HG03175 (cell line): ENCODE measurements around the gene PPCDC.

Source experiments
- ATAC-seq: cut with Tn5 transposase; IDR thresholded peaks from one replicate; pipeline ENCODE4 v1.9.1; 2021; ENCODE audit warnings: mild to moderate bottlenecking, moderate library complexity; ENCODE audit not compliant: unreplicated experiment

PPCDC gene, protein sequence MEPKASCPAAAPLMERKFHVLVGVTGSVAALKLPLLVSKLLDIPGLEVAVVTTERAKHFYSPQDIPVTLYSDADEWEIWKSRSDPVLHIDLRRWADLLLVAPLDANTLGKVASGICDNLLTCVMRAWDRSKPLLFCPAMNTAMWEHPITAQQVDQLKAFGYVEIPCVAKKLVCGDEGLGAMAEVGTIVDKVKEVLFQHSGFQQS

DNA sequence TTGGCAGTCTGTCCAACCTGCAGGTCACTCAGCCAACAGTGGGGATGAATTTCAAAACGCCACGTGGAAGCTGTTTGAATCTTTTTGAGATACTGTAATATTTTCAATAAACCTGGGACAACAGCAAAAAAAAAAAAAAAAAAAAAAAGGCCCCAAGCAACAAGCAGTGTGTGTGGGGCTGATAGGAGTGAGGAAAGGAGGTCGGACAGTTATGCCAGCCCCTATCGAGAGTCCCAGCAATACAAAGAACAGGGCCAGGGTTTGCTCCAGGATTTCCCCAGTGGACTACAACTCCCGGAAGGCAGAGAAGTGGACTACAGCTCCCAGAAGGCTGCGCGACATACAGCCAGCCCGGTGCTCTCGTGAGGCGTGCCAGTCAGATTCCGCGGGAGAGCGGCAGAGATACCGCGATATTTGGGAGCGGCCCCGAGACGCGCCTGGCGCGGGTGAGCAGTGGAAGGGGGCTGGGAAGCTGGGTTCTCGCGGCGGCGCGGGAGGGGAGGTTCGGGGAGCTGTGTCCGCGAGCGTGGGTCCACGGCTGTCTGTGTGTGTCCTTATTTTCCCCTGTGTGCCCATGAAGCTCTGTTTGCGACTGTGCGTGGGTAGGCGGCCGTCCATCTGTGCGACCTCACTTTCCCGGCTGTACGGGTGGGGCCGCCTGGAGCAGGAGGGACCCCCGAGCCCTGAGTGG is at the start of gene PPCDC:
TSS of gene PPCDC (plus strand) at position 410 of the 691 bp plus-strand sequence. CDS start 4,729 bp downstream, outside the sequence.
- ATAC-seq: peak; percentile 95

DNA sequence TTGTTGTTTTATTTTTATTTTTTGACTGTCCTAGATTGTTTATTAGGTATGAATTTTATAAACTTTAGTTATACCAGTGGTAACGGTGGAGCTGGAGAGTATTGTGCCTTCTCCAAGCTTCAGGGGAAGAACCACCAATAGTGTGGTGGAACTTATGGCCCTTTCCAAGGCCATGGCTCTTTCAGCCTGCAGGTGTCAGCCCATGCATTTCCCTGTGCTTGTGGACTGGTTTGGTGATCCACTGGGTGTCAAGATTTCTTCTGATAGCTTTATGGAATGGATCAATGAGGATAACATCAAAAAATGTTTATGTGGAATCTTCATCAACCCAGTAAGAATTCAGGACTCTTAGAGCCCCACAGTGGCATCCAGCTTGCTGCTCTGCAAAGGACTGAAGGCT is 47.2 kb upstream of the PPCDC start:
- ATAC-seq: no peak

DNA sequence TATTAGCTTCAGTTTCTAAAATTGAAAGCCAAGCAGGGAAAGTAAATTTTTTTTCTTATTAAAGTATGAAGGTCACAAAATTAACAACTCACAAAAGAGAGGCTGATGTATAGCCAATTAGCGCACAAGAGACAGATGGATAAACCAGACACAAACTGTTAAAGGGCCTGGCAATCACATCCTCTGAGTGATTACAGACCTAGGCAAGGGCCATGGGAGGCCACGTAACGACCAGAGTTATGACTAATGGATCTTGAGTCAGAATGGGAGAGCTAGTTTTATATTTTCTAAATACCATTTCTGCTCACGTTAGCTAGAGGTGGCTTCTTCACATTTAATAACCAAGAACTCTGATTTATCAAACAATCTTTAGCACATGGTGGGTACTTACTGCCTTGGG is 45.8 kb upstream of the PPCDC start:
- no peak for ATAC-seq

DNA sequence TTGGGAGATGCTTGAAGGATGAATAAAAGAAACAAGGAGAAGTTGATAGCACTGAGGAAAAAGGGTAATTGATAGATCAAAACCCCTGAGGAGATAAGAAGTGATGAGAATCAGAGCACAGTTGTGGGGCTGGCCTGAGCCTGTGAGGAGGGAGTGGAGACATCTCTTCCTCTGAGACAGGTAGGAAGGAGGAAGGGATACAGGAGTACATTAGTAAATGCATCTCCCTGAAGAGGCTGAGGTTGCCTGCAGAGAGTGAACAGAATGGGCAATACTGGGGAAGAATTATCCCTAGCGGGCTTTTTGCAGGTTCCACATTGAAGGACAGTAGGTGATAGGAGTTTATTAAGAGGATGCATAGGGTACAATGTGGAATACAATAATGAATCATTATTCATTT is 45.3 kb upstream of the PPCDC start:
- no peak for ATAC-seq

DNA sequence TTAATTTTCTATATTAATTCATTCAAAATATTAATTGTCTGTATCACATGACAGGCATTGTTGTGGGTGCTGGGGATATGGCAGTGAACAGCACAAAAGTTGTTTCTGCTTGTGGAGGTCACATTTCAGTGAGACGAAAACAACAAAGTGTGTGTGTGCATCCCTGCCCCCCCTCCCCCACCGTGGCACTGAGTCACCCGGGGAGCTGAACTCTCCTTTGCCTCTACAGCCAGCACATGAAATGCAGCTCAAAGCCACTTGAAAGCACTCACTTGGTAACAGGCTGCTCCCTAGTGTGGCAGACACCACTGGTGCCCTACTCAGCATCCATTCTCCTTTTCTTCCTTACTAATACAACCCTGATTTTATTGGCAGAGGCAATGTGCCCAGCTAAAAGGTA is 44.9 kb upstream of the PPCDC start:
- ATAC-seq: no peak

DNA sequence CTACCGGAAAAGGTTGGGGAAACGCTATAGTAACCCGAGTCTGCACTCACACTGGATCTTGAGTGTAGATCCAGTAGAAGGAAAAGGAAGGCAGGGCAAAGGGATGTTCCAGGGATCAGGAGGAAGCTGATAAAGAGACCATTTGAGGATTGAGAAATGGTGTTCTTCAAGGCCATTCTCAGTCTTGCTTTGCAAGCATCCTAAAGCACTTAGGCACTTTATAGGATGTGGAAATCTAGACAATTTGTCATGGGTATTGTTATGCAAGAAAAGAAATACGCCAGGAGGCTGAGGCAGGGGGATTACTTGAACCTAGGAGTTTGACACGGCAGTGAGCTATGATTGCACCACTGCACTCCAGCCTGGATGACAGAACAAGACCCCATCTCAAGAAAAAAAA is 41.2 kb upstream of the PPCDC start:
- ATAC-seq: no peak

DNA sequence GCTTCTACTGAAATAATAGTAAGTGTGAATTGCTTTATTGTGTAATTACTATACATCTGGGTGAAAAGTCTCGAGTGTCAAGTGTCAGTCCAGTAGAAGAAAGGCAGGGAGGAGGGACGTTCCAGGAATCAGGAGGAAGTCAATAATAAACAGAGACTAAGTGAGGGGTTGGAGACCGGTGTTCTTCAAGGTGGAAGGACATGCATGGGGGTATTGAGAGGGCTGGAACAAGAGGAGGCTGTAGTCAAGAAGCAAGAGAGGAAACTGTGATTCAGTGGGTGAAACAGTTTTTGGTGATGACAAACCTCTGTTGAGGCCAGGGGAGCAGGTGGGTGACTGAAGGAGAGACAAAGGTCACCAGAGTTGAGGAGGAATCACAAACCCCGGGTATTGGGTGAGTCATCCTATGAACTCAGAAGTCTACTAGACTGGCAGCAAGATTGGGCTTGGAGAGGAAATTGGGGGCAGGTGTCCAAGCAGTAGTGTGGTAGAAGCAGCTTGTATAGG is 39.6 kb upstream of the PPCDC start:
- peak; percentile 55 for ATAC-seq

DNA sequence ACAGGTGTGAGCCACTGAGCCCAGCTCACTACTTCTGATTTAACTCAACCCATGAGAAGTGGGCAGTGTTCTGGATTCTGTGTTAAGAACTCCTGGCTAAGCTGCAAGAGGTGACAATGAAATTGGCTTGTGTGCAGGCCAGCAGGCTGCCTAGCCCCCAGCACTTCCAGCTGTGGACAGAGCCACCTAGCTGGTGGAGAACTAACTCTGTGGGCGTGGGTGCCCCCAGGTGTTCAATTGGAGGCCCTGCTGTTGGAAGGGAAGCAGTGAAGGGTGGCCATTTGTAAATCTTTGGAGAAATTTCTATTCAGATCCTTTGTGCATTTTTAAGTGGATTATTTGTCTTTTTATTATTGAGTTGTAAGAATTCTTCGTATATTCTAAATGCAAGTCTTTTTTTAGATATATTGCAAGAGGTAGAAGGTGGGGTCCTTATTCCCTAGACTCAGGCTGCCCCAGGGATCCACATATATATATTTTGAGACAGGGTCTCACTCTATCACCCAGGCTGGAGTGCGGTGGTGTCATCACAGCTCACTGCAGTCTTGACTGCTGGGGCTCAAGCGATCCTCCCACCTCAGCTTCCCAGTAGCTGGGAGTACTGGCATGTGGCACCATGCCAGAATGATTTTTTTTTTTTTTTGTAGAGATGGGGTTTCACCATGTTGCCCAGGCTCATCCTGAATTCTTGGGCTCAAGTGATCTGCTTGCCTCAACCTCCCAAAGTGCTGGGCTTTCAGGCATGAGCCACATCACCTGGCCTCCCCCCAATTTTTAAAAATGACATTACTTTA is 35.2 kb upstream of the PPCDC start:
- no peak for ATAC-seq

DNA sequence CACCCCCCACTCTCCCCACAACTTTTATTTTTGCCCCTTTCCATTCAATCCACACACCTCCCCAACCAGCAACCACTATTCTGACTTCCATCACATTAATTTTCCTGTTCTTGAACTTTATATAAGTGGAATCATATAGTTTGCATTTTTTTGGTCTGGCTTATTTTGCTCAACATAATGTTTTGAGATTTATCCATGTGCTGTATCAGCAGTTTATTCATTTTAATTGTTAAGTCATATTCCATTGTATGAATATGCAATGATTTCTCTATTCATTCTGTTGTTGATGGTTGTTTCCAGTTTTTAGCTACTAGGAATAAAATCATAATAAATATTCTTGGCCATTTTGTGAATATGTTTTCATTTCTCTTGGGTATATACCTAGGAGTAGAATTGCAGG is 33.9 kb upstream of the PPCDC start:
- no peak for ATAC-seq

DNA sequence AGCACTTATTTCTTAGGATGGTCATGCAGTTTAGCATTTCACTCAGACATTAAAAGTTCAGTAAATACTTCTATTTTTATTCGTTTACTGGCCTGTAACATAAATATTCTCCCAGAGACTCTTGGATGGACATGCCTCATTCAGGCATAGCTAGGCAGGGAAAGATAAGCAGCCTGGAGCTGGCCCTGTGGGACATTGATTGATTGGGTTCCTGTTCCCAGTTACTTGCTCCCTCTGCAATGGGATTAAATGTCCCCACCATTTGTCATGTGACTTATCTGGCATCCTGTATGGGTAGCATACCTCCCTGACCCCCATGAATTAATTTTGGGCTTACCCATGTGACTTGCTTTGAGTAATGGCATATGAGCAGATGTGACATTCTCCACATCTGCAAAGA is 30.8 kb upstream of the PPCDC start:
- ATAC-seq: no peak

DNA sequence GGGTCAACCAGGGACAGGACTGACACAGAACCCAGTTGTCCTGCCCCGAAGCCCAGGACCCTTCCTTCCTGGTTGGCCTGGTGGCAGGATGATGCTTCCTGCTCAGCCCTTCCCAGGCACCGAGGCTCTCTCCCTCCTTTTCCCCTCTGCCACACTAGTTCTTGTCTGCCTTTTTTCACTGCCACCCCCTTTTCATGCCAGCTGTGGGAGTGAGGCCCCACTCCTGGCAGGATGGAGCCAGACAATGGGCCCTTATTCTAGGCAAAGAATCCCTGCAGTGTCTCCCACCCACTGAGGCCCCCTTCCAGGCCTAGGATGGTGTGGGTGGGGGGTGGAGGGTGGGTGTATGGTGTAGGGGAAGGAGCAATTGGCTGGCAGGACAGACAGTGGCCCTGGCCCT is 29.2 kb upstream of the PPCDC start:
- ATAC-seq: no peak

DNA sequence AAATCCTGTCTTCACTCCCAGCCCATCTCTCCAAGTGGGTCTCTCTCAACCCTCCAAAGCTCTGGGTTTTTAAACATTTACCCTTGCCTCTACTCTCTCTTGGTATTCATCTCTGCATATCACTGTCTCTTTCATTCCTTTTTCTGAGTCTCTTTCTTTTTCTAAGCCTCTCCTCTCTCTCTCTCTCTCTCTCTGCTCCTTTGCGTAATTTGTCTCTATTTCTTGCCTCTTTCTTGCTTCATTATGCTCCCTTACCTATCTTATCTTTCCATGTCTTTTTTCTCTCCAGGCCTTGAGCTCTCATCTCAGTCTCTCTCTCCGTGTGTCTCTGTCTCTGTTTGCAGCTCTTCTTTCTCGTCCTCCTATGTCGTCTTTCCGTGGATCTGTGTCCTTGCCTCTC is 28.7 kb upstream of the PPCDC start:
- no peak for ATAC-seq

DNA sequence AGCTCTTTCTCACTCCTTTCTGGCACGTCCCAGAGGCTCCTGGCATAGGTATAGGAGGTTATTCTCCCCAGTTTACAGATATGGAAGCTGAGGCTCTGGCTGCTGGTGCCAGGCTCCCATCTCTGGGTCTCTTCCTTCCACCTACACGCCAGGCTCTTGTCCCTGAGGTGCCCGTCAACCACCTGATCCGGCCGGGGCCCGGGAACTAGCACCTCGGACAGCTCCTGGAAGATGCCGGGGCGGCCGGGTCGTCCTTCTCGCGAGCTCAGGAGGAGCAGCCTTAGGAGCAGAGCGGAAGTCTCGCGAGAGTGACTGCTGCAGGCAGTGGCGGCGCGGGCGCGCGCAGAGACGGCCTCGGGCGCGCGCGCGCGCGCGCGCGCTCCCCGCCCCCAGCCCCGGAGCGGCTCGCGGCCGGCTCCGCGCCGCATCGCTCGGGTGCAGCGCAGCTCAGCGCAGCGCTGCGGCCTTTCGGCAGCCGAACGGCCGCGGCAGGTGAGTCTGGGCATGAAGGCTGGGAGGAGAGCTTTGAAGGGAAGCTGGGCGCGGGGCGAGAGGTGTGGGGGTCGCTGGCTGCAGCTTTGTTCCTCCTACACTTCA is 28.1 kb upstream of the PPCDC start, which contains the start of gene SCAMP5:
TSS of gene SCAMP5 (plus strand) at position 382 of the 597 bp plus-strand sequence. CDS start 16,277 bp downstream, outside the sequence.
- ATAC-seq: peak; percentile 74

DNA sequence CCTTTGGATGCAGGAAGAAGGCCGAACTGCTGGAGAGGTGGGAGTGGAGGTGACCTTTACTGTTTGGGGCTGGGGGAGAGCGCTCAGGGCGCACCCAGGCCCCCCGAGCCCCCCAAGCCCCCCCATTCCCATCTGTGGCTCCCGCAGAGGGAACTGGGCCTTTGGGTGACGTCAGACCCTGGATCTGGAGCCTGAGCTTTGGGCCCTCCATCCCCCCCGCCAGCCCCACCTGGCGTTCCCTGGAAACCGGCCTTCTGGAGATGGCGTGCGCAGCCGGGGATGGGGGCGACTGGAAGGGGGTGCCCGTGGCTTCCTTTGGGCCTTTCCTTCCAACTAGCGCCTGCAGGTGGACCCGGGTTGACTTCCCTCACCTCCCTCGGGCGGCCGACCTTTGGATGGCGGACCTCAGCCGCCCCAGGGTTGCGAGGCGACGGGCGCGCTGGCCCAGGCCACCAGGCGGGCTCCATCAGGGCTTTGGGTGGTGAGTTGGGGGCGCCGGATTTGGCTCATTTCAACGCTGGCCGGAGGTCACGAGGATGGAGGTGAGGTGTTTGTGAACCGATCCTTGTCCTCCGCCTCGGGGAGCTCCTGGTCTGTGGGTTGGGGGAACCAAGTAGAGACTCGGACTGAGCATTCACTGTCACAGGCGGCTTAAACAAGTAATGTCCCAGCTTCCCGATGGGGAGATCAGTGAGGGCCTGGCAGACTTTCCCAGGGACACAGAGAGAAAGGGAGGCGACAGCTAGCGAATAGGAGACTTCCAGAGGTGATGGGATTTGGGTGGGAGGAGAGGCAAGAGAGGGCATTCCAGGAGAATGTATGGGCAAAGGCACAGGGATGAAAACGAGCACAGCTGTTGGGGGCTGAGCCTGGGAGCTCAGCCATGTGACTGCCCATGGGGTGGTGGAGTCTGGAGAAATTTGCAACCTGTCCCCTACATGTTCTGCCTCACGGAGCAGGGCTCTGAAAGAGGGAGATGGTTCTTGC is 27.3 kb upstream of the PPCDC start:
- ATAC-seq: no peak

DNA sequence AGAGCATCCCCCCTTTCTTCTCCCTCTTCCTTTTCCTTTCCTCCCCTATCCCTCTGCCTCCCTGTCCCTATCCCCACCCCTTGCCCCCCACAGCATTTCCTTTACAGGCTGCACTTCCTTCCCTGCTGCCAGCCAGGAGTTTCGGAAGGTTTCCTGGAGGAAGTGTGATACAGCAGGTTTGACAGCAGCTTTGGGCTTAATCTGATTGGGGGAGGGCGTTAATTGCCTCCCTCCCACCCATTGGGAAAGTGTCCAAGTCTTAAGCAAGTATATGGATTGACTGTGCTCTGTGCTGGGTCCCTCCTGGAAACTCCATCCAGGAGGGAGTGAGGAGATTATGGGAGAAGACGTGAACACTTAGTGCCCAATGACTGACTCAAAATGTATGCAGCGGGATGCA is 26.2 kb upstream of the PPCDC start:
- no peak for ATAC-seq

DNA sequence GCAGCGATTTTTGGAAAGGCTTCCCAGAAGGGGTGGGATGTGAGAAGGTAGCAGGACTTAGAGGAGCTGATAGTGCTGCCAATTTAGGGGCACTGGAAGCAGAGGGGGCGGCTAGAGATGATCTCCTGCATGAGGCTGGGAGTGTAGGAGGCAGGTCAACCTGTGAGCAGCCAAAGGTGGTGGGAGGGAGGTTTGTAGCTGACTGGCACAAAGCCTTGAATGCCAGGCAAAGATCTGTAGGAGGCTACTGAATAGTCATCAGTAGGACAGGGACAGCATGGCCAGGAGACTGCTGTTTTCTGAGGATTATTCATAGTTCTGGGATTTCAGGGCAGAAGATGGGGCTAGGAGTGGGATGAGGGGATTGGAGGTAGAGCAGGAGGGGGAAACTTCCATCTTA is 25.8 kb upstream of the PPCDC start:
- no peak for ATAC-seq

DNA sequence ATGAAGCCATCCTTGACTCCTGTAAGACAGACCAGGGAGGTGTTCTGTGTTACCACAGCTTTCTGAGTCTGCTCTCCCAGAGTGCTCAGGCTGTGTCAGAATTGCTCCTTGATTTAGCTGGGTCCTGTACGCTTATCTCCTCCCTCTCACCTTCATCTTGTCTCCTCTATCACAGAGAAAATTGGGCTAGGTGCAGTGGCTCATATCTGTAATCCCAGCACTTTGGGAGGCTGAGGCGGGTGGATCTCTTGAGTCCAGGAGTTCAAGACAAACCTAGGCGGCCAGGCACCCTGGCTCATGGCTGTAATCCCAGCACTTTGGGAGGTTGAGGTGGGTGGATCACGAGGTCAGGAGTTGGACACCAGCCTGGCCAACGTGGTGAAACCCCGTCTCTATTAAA is 22.1 kb upstream of the PPCDC start:
- ATAC-seq: no peak

DNA sequence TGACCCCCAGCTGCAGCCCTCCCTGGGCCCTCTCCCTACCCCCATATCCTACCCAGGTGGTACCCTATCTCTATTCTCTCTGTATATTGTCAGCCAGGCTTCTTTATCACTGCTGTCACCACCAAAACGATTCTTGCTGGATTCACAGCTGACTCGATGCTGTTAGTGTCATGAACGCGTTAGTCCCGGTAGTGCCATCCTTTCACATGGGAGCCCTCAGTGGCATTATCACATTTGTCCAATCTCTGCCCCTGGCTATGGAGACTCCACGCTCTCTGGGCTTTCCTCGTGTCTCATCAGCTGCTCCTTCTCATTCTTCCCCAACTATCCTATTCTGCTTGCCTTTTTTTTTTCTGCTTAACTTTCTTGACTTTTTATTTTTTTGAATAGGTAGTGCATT is 21.0 kb upstream of the PPCDC start:
- no peak for ATAC-seq

DNA sequence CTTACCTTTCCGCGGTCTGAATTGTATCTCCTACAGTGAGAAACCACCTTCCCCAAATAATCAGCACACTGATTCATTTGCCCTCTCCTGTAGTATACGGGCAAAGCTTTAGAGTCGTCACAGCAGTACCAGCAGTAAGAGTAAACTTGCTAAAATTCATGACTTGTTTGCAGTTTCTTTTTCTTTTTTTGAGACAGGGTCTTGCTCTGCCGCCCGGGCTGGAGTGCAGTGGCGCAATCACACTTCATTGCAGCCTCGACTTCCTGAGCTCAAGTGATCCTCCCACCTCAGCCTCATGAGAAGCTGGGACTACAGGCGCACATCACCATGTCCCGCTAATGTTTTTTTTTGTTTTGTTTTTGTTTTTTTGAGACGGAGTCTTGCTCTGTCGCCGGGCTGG is 16.2 kb upstream of the PPCDC start:
- ATAC-seq: no peak

DNA sequence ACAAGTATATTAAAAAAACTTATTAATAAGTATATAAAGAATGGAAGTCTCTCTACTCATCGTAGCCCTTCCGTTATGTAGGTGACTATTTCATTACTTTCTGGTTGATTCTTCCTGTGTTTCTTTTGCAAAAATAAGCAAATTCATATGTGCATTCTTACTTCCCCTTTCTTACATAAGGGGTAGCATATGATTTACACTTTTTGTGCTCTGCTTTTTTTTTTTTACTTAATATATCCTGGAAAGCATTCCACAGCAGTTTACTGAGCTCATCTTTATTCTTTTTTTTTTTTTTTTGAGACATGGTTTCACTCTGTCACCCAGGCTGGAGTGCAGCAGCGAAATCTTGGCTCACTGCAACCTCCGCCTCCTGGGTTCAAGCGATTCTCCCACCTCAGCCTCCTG is 15.2 kb upstream of the PPCDC start:
- no peak for ATAC-seq
